Stimulated activated CD4-positive, alpha-beta T cell treated with anti-CD3 and anti-CD28 coated beads, Interleukin-4, amount 100 ng/mL, for 24 hours (primary cell): ENCODE results near the gene PTP4A1.

Experiments
- DNase-seq: peaks from one replicate; pipeline ENCODE4 v3.0.0-alpha.2; 2020

Gene PTP4A1

GRCh38 chr6:63558278-63558677 lies 14.0 kb upstream of the PTP4A1 start:
- no peak for DNase-seq

- DNase-seq: no peak
These were observed 11.4 kb upstream of the PTP4A1 start for GRCh38 chr6:63560801-63561287.

- DNase-seq: no peak
These were observed 11.0 kb upstream of the PTP4A1 start for GRCh38 chr6:63561288-63561687.

GRCh38 chr6:63563235-63563634 lies 9.0 kb upstream of the PTP4A1 start:
- no peak for DNase-seq

- no peak for DNase-seq
These were observed 7.1 kb upstream of the PTP4A1 start for GRCh38 chr6:63565058-63565726.

- no peak for DNase-seq
These were observed 6.3 kb upstream of the PTP4A1 start for GRCh38 chr6:63565727-63566596.

- no peak for DNase-seq
These were observed 4.3 kb upstream of the PTP4A1 start for GRCh38 chr6:63567966-63568365.

GRCh38 chr6:63571361-63572043 lies 778 bp upstream of the PTP4A1 start:
- peak; percentile 44 for DNase-seq

GRCh38 chr6:63572747-63573075 lies 431 bp downstream of the PTP4A1 start:
- no peak for DNase-seq

GRCh38 chr6:63573076-63573898 lies 1.0 kb downstream of the PTP4A1 start:
- peak; percentile 63 for DNase-seq

- DNase-seq: peak; percentile 54
These were observed 1.7 kb downstream of the PTP4A1 start for GRCh38 chr6:63573899-63574553.

- DNase-seq: no peak
These were observed 2.2 kb downstream of the PTP4A1 start for GRCh38 chr6:63574554-63574900.

GRCh38 chr6:63576147-63576772 lies 4.0 kb downstream of the PTP4A1 start:
- DNase-seq: no peak

- DNase-seq: no peak
These were observed 4.9 kb downstream of the PTP4A1 start for GRCh38 chr6:63576985-63577712.

- DNase-seq: no peak
These were observed 6.5 kb downstream of the PTP4A1 start for GRCh38 chr6:63578757-63579156.

GRCh38 chr6:63579937-63580703 lies 7.8 kb downstream of the PTP4A1 start:
- DNase-seq: no peak

- no peak for DNase-seq
These were observed 8.4 kb downstream of the PTP4A1 start for GRCh38 chr6:63580704-63580961.

GRCh38 chr6:63581355-63582013 lies 9.2 kb downstream of the PTP4A1 start:
- no peak for DNase-seq

GRCh38 chr6:63582579-63583231 lies 10.4 kb downstream of the PTP4A1 start:
- DNase-seq: no peak

- no peak for DNase-seq
These were observed 11.8 kb downstream of the PTP4A1 start for GRCh38 chr6:63584125-63584514.
